Adrenal gland (tissue), 5 donors: Measurements from ENCODE around the gene LRRC15.

Experiments used
- POLR2A ChIP-seq, 2 donors: fragments of 450-650 bp; IDR thresholded peaks; one replicate each; pipeline ENCODE4 v1.6.1; 2017; ENCODE audit warnings: antibody characterized with exemption in 2 of 2, mild to moderate bottlenecking in 2 of 2, moderate library complexity in 1 of 2
- TF ChIP-seq, protein P1 (sequence below), 6 experiments: fragments of 450-650 bp in 4 of 6; fragments of 200-600 bp in 2 of 6; sonication (generic) in 1 of 6; IDR thresholded peaks; 1 replicate in 5 of 6; 2 replicates in 1 of 6; pipeline versions ENCODE4 v1.5.1 to v1.8.0; 2016 to 2021; ENCODE audit warnings: antibody characterized with exemption in 6 of 6, mild to moderate bottlenecking in 2 of 6, moderate library complexity in 1 of 6
- donor health status: DM: no; HTN: no; CAD: no.

GRCh38 chr3:194308601-194309449, 60.7 kb downstream of the LRRC15 start:
- TF ChIP-seq, protein P1, sequence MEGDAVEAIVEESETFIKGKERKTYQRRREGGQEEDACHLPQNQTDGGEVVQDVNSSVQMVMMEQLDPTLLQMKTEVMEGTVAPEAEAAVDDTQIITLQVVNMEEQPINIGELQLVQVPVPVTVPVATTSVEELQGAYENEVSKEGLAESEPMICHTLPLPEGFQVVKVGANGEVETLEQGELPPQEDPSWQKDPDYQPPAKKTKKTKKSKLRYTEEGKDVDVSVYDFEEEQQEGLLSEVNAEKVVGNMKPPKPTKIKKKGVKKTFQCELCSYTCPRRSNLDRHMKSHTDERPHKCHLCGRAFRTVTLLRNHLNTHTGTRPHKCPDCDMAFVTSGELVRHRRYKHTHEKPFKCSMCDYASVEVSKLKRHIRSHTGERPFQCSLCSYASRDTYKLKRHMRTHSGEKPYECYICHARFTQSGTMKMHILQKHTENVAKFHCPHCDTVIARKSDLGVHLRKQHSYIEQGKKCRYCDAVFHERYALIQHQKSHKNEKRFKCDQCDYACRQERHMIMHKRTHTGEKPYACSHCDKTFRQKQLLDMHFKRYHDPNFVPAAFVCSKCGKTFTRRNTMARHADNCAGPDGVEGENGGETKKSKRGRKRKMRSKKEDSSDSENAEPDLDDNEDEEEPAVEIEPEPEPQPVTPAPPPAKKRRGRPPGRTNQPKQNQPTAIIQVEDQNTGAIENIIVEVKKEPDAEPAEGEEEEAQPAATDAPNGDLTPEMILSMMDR (IDR thresholded peaks at IDR 0.05) = no peak
- no peak for TF ChIP-seq POLR2A (IDR thresholded peaks at IDR 0.05)
